Lower leg skin (tissue), 3 donors: Measurements from ENCODE around the gene IL10RB.

ENCODE experiments used
- POLR2A ChIP-seq, 2 donors: fragments of 450-650 bp; IDR thresholded peaks; one replicate each; pipeline ENCODE4 v1.6.1; 2016 to 2017; ENCODE audit warnings: antibody characterized with exemption in 2 of 2, mild to moderate bottlenecking in 1 of 2, moderate library complexity in 1 of 2
- TF ChIP-seq, protein P1 (sequence below), 3 donors: fragments of 450-650 bp; IDR thresholded peaks; one replicate each; pipeline ENCODE4 v1.5.1; 2016; ENCODE audit warnings: antibody characterized with exemption in 3 of 3, mild to moderate bottlenecking in 3 of 3, moderate library complexity in 2 of 3

- no peak for TF ChIP-seq POLR2A (IDR thresholded peaks at IDR 0.05)
- TF ChIP-seq, protein P1, sequence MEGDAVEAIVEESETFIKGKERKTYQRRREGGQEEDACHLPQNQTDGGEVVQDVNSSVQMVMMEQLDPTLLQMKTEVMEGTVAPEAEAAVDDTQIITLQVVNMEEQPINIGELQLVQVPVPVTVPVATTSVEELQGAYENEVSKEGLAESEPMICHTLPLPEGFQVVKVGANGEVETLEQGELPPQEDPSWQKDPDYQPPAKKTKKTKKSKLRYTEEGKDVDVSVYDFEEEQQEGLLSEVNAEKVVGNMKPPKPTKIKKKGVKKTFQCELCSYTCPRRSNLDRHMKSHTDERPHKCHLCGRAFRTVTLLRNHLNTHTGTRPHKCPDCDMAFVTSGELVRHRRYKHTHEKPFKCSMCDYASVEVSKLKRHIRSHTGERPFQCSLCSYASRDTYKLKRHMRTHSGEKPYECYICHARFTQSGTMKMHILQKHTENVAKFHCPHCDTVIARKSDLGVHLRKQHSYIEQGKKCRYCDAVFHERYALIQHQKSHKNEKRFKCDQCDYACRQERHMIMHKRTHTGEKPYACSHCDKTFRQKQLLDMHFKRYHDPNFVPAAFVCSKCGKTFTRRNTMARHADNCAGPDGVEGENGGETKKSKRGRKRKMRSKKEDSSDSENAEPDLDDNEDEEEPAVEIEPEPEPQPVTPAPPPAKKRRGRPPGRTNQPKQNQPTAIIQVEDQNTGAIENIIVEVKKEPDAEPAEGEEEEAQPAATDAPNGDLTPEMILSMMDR (IDR thresholded peaks at IDR 0.05), result no peak
Observed at GRCh38 chr21:33249331-33250002, 16.7 kb upstream of the IL10RB start.
